Glutamatergic neuron (in vitro differentiated cells): ENCODE measurements around the gene PDE4A. TPM values are rescaled to one million over a fixed set of nuclear protein-coding genes. Genes with fewer than 3 reads are reported as not detected.

Source experiments
- DNase-seq: peaks from one replicate; pipeline ENCODE4 v3.0.0; 2022
- H3K27ac Mint-ChIP-seq: one replicate; pipeline ENCODE4 v1.8.0; 2020; ENCODE audit warnings: mild to moderate bottlenecking, mixed read lengths, inconsistent platforms; ENCODE audit not compliant: unreplicated experiment
- H3K27me3 Mint-ChIP-seq: one replicate; pipeline ENCODE4 v1.8.0; 2020; ENCODE audit warnings: mild to moderate bottlenecking, moderate library complexity, mixed read lengths, inconsistent platforms; ENCODE audit not compliant: unreplicated experiment
- H3K36me3 Mint-ChIP-seq: one replicate; pipeline ENCODE4 v1.8.0; 2020; ENCODE audit warnings: mild to moderate bottlenecking, mixed read lengths, inconsistent platforms; ENCODE audit not compliant: unreplicated experiment
- H3K4me1 Mint-ChIP-seq: one replicate; pipeline ENCODE4 v1.8.0; 2020; ENCODE audit warnings: mild to moderate bottlenecking, low read depth, mixed read lengths, inconsistent platforms; ENCODE audit not compliant: unreplicated experiment
- H3K4me3 Mint-ChIP-seq: one replicate; pipeline ENCODE4 v1.8.0; 2020; ENCODE audit warnings: mild to moderate bottlenecking, mixed read lengths, inconsistent platforms; ENCODE audit not compliant: unreplicated experiment
- H3K9me3 Mint-ChIP-seq: one replicate; pipeline ENCODE4 v1.8.0; 2020; ENCODE audit warnings: mild to moderate bottlenecking, moderate library complexity, mixed read lengths, inconsistent platforms; ENCODE audit not compliant: unreplicated experiment
- CTCF ChIP-seq: fragments of 200-600 bp; sonication (generic); IDR thresholded peaks from one replicate; pipeline ENCODE4 v1.5.0; 2021; ENCODE audit not compliant: partially characterized antibody, unreplicated experiment
- total RNA-seq: library from RNA; stranded (reverse); fragmentation: NEBNext Ultra II Directional; extraction: Animal tissue kit (Norgen Biotek cat#: 25700); gene quantifications from one replicate; pipeline ENCODE4 v1.2.1, GENCODE V29; 2021; ENCODE audit not compliant: unreplicated experiment

The PDE4A gene
- total RNA-seq, 1 donor from 2014 or later: 5.7 TPM

GRCh38 chr19:10416380-10417257 lies 3.7 kb upstream of the PDE4A start:
- TF ChIP-seq CTCF: peak; percentile 100
- DNase-seq: peak; percentile 96
- Mint-ChIP-seq H3K9me3 (peaks cover 14% of the 10 kb centered on the region), H3K36me3 (no peaks in the 10 kb centered on the region), H3K27ac (no peak overlapping the region), H3K4me3 (peak overlapping the region; percentile 78), H3K4me1 (peaks cover 21% of the 10 kb centered on the region), H3K27me3 (peaks cover 19% of the 10 kb centered on the region)

- DNase-seq: peak; percentile 59
- no peak for TF ChIP-seq CTCF
- peak overlapping the region; percentile 86 for H3K4me3 Mint-ChIP-seq
- peak overlapping the region; percentile 69 for H3K27ac Mint-ChIP-seq
- peaks cover 17% of the 10 kb centered on the region for H3K9me3 Mint-ChIP-seq
- no peaks in the 10 kb centered on the region for H3K36me3 Mint-ChIP-seq
- H3K27me3 Mint-ChIP-seq: peaks cover 26% of the 10 kb centered on the region
- peaks cover 25% of the 10 kb centered on the region for H3K4me1 Mint-ChIP-seq
These were observed 2.6 kb upstream of the PDE4A start for GRCh38 chr19:10417541-10418234.

- peak overlapping the region; percentile 86 for H3K4me3 Mint-ChIP-seq
- H3K9me3 Mint-ChIP-seq: peaks cover 17% of the 10 kb centered on the region
- H3K4me1 Mint-ChIP-seq: peaks cover 25% of the 10 kb centered on the region
- no peaks in the 10 kb centered on the region for H3K36me3 Mint-ChIP-seq
- peak overlapping the region; percentile 69 for H3K27ac Mint-ChIP-seq
- no peak for TF ChIP-seq CTCF
- peaks cover 26% of the 10 kb centered on the region for H3K27me3 Mint-ChIP-seq
- DNase-seq: no peak
These were observed 2.2 kb upstream of the PDE4A start for GRCh38 chr19:10418235-10418484.

GRCh38 chr19:10418485-10419199 lies 1.7 kb upstream of the PDE4A start:
- peaks cover 17% of the 10 kb centered on the region for H3K9me3 Mint-ChIP-seq
- peaks cover 29% of the 10 kb centered on the region for H3K27me3 Mint-ChIP-seq
- peaks cover 25% of the 10 kb centered on the region for H3K4me1 Mint-ChIP-seq
- no peak for DNase-seq
- peak overlapping the region; percentile 69 for H3K27ac Mint-ChIP-seq
- no peaks in the 10 kb centered on the region for H3K36me3 Mint-ChIP-seq
- H3K4me3 Mint-ChIP-seq: peak overlapping the region; percentile 86
- no peak for TF ChIP-seq CTCF

- Mint-ChIP-seq H3K9me3 (peaks cover 17% of the 10 kb centered on the region), H3K27ac (no peak overlapping the region), H3K27me3 (peaks cover 30% of the 10 kb centered on the region), H3K36me3 (no peaks in the 10 kb centered on the region), H3K4me1 (peaks cover 25% of the 10 kb centered on the region), H3K4me3 (peak overlapping the region; percentile 96)
- no peak for DNase-seq
- TF ChIP-seq CTCF: peak; percentile 12
These were observed 1.1 kb upstream of the PDE4A start for GRCh38 chr19:10419200-10419645.
